CD4-positive, alpha-beta T cell treated with Interleukin-12 subunit alpha and Interleukin-12 subunit beta, for 1 hour (primary cell): ENCODE data around the gene ZNF462.
"Not testable (repeated sequence)": the region's sequence is repeated elsewhere in the genome, so short reads cannot be mapped to it uniquely, and the experiment has no call there.

Experiments
- DNase-seq: peaks from one replicate; pipeline ENCODE4 v3.0.0-alpha.2; 2020

Gene ZNF462

DNA sequence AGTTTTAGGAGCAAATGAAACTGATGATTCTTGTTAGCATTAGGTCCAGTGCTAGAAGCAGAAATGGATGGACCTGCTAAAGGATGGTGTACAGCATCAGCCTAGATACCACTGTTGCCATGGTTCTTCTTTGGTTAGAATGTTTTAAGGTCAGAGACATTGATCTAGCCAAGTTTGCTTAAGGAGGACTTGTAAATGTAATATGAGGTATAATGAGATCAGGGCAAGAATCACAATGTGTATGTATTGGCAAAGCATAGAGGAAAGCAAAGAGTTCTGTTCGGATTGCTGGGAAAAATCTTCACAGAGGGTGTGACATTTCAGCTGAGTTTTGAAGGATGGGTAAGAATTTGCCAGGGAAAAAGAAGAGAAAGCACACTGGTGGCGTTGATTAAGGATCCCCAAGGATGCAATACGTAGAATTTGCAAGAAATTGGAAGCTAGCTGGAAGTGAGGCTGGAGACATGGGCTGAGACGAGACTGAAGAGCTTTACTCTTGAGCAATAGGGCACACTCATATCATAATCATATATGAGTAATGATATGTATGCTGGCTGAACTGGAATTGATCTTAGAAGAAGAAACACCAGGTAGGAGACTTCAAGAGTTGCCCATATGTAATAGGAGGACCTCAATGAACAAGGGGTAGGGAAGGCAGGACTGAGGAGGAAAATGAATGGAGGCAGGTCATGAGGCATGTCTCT, 102.0 kb downstream of the ZNF462 start:
- DNase-seq, result no peak

DNA sequence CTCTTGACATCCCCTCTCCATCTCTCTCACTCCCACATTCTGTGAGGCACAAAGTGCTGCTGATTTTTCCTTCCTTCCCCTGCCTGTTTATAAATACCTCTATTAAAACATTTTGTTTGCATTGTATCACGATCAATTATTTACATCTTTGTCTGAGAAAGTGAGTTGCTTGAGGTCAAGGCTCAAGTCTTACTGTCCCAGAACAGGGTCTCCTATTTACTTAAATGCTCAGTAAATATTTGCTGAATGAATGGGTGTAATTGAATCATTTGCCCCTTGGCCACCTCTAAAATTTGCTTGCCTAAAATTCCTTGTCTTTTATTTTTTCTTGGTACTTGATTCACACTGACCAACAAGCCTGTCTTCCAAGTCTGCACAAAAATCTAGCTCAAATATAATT, 103.5 kb downstream of the ZNF462 start:
- no peak for DNase-seq

GRCh38 chr9:106969696-106970095, 106.7 kb downstream of the ZNF462 start:
- DNase-seq, result no peak

- DNase-seq, result no peak
Measured at GRCh38 chr9:106970219-106970975, 107.4 kb downstream of the ZNF462 start.

DNA sequence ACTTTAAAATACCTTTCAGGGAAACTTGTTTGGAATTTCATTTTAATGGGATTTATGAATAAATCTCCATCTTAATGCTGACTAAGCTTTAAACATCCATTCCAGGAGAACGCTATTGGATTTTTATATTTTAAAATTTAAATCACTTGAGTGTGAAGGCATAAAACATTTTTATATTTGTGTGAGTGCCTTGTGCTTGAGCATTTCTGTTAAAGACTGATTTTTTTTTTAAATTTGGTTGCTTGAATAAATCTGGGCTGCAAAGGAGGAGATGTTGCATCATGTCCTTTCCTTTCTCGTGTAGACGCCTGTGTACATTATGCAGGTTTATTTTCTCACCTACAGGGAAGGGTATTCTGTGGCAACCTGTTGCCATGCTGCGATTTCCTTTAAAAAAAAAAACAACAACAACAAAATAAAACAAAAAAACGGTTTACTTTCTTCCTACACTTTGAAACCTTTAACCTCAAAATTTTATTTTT, 108.1 kb downstream of the ZNF462 start:
- no peak for DNase-seq

DNA sequence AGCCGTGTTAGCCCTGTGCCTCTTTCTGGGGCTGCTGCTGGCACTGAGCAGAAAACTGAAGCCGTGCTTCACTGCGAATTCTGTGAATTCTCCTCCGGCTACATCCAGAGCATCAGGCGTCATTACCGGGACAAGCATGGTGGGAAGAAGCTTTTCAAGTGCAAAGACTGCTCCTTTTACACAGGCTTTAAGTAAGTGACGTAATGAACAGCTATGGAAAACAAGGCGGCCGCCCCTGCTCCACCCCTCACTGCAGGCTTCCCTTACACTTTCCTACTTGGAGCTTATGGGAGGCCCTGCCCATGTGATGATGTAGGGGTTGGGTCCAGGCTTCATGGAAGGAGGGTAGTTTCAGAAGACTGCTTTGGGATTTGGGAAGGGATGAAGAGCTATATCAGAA, 109.1 kb downstream of the ZNF462 start:
- no peak for DNase-seq

DNA sequence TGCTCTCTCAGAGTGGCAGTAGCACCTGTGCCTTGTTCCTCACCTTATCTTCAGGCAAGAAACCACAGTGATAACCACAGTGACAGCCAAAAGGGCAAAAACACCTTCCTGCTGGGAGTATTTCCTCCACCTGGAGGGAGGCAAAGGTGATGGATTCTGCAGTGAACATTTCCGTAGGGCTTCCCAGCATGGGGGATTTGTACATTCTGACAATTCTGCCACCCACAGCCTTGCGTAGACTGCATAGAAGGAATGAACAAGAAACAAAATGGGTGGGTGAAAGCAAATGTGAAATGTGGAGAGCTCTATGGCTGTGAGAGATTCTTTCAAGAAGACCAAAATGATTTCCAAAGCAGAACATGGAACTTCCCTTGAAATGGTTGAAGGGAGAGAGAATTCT, 111.4 kb downstream of the ZNF462 start:
- no peak for DNase-seq

DNA sequence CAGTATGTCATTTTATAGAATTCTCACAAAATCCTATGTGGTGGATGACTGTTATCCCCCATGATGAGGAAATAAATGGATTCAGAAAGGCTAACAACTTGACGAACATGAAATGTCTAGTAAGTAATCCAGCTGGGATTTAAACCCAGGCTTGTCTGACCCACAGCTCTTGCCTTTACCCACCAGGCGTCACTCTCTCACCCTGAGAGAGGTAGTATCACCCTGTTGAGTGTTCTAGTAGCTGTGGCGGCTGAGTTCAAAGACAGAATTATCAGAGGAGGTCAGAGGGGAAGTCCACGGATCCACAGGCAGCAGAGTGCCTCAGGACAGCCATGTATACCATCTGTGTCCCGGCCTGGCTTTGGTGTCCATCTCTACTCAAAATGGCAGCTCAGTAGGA, 113.8 kb downstream of the ZNF462 start:
- no peak for DNase-seq

DNA sequence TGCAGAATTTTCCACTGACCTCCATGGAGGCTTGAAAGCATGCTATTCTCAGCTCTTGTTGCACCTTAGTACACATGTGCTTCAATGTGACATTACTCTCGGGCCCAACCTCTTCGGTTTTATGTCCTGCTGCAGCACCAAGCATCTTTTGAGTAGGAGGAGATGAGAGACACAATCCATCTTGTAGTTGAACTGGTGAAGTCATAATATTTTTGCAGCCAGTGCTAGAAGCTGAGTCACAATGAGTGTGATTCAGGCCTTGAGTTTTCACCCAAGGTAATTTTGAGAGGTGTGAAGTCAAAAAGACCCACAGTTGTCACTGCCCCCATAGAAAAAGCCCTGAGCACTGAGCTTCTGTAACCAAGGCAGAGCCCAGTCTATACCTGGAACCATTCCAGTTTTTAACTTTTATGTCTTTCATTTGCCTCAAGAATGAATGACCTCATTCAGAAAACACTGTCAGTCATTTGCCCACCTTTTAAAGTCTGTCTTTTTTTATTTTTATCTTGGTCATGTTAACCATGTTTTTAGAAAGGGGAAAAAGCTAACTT, 117.7 kb downstream of the ZNF462 start:
- DNase-seq, result no peak

- DNase-seq, result no peak
Measured at GRCh38 chr9:106981396-106982287, 118.7 kb downstream of the ZNF462 start.

DNA sequence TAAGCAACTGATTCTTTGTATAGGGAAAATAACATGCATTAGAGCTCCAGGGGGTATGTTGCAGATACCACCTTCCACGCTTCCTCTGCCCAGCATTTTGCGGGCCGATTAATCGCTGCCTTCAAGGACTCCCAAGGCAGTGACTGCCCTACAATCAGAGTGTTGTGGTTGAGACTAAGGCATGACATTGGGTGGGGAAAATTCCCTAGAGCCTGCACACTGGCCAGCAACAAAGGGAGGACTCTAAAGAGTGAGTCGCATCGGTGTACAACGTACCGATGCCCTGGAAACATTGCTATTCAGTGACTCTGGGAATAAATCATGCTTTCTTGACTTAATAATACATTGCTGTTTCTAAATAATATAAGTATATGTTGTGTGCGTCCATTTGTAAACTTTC, 119.7 kb downstream of the ZNF462 start:
- DNase-seq, result no peak

DNA sequence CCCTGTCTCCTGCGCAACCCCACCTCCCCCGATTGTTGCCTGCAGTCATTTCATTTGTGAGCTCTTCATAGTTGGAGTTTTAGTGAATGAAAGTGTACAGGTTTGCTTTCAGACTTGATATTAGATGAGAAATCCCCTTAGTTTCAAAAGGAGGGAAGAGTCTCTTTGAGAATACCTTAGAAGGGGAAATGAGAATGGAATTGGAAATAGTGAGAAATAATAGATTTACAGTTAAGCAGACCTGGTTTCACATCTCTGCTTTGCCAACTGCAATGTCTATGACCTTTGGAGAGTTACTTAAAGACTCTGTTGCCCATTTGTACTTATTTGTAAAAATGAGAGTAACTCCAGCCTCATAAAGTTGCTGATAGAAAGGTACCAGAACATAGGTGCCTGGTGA, 120.4 kb downstream of the ZNF462 start:
- DNase-seq, result no peak

DNA sequence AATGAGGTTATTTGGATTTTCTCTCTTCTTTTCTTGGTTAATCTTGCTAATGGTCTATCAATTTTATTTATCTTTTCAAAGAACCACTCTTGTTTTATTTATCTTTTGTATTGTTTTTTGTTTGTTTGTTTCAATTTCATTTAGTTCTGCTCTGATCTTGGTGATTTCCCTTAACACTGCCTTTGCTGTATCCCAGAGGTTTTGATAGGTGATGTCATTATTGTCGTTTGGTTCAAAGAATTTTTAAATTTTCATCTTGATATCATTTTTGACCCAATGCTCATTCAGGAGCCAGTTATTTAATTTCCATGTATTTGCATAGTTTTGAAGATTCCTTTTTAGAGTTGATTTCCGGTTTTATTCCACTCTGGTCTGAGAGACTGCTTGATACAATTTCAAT, 126.9 kb downstream of the ZNF462 start:
- DNase-seq, result not testable (repeated sequence)

DNA sequence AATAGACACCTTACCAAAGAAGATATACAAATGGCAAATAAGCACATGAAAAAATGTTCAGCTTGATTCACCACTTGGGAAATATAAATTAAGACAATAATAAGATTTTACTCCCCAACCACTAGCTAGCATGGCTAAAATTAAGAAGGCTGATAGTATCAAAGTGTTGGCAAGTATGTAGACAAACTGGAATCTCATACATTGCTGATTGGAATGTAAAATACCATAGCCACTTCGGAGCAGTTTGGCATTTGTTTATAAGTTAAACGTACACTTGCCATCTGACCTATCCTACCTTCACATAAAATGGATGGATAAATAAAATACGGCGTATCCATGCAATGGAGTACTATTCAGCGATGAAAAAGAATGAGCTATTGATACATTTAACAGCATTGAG, 129.2 kb downstream of the ZNF462 start:
- no peak for DNase-seq

GRCh38 chr9:106993603-106994002, 130.6 kb downstream of the ZNF462 start:
- DNase-seq, result no peak

DNA sequence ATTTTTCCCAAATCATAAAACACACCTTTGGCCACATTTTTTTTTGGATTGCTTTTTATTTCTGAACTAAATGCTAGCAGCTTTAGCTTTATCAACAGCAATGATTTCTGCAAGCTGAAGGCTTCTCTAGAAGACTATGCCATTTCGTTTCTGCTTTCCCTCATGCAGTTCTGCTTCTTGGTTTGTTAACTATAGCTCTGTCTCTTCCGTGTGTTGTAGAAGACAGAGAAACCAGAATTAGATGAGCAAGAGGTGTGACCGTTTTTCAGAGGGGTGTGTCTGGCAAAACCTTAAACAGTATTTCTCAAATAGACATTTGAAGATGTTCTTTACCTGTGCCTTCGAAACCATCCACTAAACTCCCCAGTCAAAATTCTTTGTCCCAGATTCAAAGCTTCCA, 131.5 kb downstream of the ZNF462 start:
- DNase-seq, result no peak

DNA sequence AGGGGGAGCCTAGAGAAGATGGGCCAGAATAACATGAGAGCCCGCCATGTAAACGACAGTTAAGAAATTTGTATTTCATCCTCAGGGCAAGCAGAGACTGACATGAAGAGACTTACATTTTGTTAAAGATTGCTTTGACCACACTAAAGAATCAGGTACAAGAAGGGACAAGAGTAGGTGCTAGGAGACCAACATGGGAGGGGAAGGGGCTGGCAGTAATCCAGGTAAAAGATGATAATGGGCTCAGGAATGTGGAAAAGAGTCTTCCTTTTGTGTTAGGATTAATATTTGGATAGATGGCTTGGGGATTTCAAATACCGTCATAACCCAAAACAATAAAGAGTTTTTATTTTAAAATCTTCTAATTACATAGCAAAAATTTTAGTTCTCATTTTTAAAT, 137.3 kb downstream of the ZNF462 start:
- DNase-seq, result no peak

GRCh38 chr9:107005201-107005600, 142.2 kb downstream of the ZNF462 start:
- DNase-seq, result no peak

- DNase-seq, result no peak
Measured at GRCh38 chr9:107007402-107007801, 144.4 kb downstream of the ZNF462 start.

GRCh38 chr9:107008011-107008410, 145.0 kb downstream of the ZNF462 start:
- DNase-seq, result no peak

GRCh38 chr9:107008447-107008846, 145.5 kb downstream of the ZNF462 start:
- no peak for DNase-seq

- DNase-seq, result no peak
Measured at GRCh38 chr9:107016383-107016782, 153.4 kb downstream of the ZNF462 start.

DNA sequence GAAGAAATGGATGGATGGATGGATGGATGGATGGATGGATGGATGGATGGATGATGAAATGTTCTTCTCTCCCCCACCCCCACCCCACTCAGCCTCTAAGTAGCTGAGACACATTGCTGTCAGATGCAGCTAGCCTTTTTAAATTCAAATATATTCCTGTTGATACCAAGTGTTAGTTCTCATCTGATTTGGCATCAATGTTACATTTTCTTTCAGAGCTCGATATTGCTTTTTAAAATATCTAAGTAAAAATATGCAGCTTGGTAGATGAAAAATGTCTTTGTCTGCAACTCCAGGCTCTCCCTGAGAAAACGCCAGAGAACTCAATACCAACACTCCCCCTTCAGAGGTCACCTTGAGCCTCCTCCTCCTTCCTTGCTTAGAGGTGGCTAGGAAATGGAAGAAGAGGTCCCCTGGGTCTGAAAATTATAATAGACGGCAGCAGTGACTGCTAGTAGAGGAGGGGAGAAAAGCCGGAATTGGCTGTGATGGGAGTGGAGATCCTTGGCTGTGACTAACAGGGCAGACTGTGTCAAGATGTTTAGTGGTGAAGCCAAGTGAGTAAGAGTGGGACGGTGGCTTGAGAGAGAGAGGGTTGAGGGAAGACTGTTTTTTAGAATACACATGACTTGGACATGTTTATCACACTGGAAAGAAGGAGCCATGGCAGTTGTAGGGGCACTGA, 156.0 kb downstream of the ZNF462 start:
- no peak for DNase-seq
